HG03469 (cell line): ENCODE measurements around the gene KLHL18.
"Not testable (repeated sequence)": the region's sequence is repeated elsewhere in the genome, so short reads cannot be mapped to it uniquely, and the experiment has no call there.

Source experiments
- ATAC-seq: cut with Tn5 transposase; IDR thresholded peaks from one replicate; pipeline ENCODE4 v1.9.1; 2021; ENCODE audit warnings: mild to moderate bottlenecking, moderate library complexity, moderate number of reproducible peaks; ENCODE audit not compliant: unreplicated experiment

Gene KLHL18

DNA sequence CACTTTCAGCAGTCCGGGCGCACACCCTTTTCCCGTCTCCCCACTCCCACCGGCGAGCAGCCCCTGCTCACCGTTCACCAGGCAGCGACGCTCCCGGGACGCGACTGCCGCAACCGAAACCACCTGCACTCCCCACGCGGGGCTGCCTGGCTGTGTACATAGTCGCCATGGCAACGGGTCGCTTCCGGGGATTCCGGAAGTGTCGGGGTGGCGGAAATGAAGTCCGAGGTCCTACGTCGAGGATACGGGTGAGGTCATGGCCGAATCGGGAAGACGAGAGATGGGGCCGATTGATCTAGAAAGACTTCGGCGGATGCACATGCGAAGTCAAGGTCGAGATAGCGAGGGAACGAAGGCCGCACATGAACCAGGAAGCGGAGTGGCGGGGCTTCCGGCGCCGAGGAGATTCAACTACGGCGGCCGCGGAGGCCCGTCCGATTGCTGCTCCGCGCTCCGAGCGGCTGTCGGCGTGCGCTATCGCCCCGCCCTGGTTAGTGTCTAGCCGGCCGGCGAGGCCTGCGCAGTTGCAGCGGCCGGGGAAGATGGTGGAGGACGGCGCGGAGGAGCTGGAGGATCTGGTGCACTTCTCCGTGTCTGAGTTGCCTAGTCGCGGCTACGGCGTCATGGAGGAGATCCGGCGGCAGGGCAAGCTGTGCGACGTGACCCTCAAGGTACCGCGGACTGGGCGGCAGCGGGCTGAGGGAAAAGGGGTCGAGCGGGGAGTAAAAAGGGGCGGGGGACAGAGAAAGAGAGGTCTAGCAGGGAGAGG lies at the start of gene KLHL18, which contains the start of gene KIF9:
KLHL18 (plus strand) TSS at position 521 of the 769 bp plus-strand sequence; CDS start at position 543, 22 bp downstream.
KIF9 (minus strand) TSS at position 376 of the 769 bp plus-strand sequence. CDS start 5,425 bp downstream, outside the sequence.
- peak; percentile 61 for ATAC-seq

DNA sequence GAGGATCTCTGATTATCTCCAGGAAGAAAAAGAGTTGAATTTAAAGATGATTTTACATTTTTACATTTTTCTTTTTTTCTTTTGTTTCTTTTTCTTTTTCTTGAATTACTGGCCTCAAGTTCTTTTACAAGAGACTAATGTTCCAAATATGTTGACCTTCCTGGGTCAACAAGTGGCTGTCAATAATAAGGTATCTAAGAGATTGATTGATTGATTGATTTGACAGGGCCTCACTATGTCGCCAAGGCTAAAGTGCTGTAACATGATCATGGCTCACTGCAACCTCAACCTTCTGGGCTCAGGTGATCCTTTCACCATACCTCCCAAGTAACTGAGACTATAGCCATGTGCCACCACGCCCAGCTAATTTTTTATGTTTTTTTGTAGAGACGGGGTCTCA lies 44.7 kb upstream of the KLHL18 start:
- no peak for ATAC-seq

DNA sequence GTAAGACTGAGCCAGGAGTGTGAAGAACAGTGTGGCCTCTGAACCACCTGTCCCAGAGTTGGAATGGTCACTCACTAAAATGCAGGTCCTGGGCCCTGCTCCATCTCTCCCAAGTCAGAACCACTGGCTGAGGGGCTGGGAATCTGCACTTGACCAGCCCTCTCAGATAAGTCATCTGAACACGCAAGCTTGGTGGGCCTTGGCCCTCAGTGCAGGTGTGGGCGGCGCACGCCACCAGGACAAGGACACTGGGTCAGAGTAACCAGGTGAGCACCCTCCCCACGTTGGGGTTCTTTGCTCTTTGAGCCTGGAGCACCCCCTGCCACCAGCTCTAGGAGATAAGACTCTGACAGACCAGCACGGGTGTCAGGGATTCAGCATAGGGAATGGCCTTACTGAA lies 42.8 kb upstream of the KLHL18 start:
- ATAC-seq: no peak

GRCh38 chr3:47243419-47244147 lies 39.2 kb upstream of the KLHL18 start:
- ATAC-seq: no peak

DNA sequence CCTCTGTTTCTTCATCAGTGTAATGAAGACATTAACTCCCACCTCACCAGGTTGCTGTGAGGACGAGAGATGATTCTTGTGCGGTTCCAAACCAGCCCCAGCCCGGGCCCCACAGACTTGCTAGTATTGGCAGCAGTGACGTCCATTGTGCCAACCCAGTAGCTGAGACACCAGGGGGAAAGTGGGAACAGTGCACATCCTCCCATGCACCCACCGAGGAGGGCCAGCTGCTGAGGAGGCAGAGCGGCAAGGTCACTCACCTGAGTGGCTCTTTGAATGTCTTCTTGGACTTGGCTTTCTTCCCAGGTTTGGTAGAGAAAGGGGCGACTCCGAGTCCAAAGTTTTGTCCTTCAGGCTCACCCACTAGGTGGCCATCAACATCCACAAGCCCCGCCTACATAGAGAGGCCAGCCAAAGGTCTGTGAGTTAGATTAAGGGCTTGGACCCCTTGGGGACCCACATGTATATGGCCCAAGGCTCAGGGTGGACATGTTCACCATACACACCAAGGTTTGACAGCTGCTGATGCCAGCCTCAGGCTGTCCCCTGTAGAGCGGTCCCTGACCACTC lies 38.1 kb upstream of the KLHL18 start:
- ATAC-seq: no peak

GRCh38 chr3:47245271-47245670 lies 37.5 kb upstream of the KLHL18 start:
- no peak for ATAC-seq

- ATAC-seq: no peak
Observed at GRCh38 chr3:47247131-47248064, 35.3 kb upstream of the KLHL18 start.

DNA sequence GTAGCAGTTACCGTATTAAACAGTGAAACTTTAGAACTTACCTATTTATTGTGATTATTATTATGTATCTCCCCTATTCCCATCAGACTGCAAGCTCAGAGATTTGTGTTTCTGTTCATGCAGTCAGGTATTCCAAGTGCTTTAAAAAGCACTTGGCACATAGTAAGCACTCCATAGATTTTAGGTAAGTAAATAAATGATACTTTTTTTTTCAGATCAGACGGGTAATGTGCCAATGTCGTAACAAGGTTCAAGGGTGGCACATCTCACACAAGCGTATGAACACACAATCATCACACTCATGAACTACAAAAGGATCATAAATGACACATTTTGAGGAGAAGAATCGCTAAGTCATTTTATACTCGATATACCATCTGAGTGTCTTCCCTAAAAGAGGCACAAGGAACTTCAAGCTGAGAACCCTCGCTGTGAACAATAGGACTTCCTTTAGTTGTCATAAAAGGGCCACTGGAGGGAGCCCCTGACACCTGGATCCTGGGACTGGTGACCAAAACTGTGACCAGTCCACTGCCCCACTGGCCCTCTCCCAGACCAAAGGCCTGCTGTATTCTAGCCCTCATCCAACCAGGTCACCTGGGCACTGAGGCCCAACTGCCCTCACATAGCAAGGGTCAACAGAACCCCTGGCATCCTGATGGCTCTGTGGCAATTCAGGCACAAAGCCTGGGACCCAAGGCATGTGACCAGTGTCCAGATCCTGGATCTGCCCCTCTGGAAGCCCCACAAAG lies 32.3 kb upstream of the KLHL18 start:
- no peak for ATAC-seq

GRCh38 chr3:47251085-47251484 lies 31.7 kb upstream of the KLHL18 start:
- ATAC-seq: not testable (repeated sequence)

- ATAC-seq: no peak
Observed at GRCh38 chr3:47251689-47252088, 31.1 kb upstream of the KLHL18 start.

DNA sequence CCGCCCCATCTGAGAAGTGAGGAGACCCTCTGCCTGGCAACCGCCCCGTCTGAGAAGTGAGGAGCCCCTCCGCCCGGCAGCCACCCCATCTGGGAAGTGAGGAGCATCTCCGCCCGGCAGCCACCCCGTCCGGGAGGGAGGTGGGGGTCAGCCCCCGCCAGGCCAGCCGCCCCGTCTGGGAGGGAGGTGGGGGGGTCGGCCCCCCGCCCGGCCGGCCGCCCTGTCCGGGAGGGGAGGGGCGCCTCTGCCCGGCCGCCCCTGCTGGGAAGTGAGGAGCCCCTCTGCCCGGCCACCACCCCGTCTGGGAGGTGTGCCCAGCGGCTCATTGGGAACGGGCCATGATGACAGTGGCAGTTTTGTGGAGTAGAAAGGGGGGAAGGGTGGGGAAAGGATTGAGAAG lies 26.4 kb upstream of the KLHL18 start:
- not testable (repeated sequence) for ATAC-seq

GRCh38 chr3:47259114-47259513 lies 23.6 kb upstream of the KLHL18 start:
- no peak for ATAC-seq

GRCh38 chr3:47260605-47261004 lies 22.1 kb upstream of the KLHL18 start:
- ATAC-seq: no peak

GRCh38 chr3:47261301-47261700 lies 21.4 kb upstream of the KLHL18 start:
- no peak for ATAC-seq

DNA sequence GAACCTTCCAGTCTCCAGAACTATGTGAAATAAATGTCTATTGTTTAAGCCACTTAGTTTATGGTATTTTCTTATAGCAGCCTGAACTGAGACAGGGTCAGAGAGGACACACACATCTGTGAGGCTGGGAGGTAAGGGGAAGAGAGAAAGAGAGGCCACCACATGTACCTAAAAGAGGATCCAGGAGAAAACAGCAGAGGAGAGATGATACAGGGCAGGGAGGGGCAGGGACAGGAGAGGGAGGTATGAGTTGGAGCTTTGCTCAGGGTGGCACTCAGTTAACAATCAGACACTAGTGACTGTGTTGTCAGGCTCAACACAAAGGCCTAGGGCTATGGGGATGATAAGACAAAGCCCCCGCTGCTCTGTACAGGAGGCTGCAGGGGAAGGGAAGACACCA lies 17.7 kb upstream of the KLHL18 start:
- no peak for ATAC-seq

DNA sequence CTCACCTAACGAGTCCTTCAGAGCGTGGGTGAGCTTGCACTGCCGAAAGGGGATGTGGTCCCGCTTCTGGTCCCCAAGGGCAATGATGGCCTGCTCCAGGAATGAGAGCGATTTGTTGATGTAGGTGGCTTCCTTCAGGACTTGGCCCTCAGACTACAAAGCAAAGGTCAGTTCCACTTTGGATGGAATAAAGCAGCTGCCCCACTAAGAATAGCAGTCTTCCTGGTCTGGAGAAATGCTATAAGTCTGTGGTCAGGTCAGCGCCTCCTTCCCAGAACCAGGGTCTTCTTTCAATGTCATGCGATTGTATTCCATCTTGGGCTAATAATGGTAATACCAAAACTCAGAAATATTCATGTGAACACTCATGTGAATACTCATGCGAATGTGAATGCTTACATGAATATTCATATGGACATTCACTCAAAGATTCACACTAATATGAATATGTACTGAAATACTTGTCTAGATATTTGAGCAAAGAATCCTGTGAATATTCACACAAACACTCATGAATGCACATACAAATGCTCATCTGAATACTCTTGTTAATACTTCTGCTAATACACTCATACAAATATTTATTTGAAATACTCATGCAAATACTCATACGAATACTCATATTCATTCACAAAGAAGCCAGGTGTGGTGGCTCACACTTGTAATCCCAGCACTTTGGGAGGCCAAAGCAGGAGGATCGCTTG lies 16.9 kb upstream of the KLHL18 start:
- no peak for ATAC-seq

- no peak for ATAC-seq
Observed at GRCh38 chr3:47266709-47267489, 15.8 kb upstream of the KLHL18 start.

GRCh38 chr3:47267490-47267824 lies 15.3 kb upstream of the KLHL18 start:
- no peak for ATAC-seq

- no peak for ATAC-seq
Observed at GRCh38 chr3:47270526-47270925, 12.2 kb upstream of the KLHL18 start.
